Type B pancreatic cell (in vitro differentiated cells): ENCODE measurements around the gene BACH2. TPM values are rescaled to one million over a fixed set of nuclear protein-coding genes. Genes with fewer than 3 reads are reported as not detected.

ENCODE experiments used
- DNase-seq: peaks from one replicate; pipeline ENCODE4 v3.0.0; 2021; ENCODE audit warnings: mixed read lengths; ENCODE audit not compliant: unreplicated experiment; ENCODE audit errors: extremely low spot score
- H3K27ac Mint-ChIP-seq: 2 replicates; pipeline ENCODE4 v1.8.0; 2021; ENCODE audit warnings: mild to moderate bottlenecking, mixed read lengths
- H3K27me3 Mint-ChIP-seq: 2 replicates; pipeline ENCODE4 v1.8.0; 2021; ENCODE audit warnings: mixed read lengths
- H3K36me3 Mint-ChIP-seq: 2 replicates; pipeline ENCODE4 v1.8.0; 2021; ENCODE audit warnings: mixed read lengths
- H3K4me1 Mint-ChIP-seq: one replicate; pipeline ENCODE4 v1.8.0; 2021; ENCODE audit warnings: mixed read lengths; ENCODE audit not compliant: unreplicated experiment
- H3K4me3 Mint-ChIP-seq: 2 replicates; pipeline ENCODE4 v1.8.0; 2021; ENCODE audit warnings: mild to moderate bottlenecking, mixed read lengths
- H3K9me3 Mint-ChIP-seq: 2 replicates; pipeline ENCODE4 v1.8.0; 2021; ENCODE audit warnings: mixed read lengths
- total RNA-seq: library from RNA; stranded (reverse); gene quantifications from 2 replicates; pipeline ENCODE4 v1.2.1, GENCODE V29; 2021; ENCODE audit warnings: low replicate concordance
- TF ChIP-seq, protein P1 (sequence below): fragments of 200-600 bp; sonication (generic); conservative IDR thresholded peaks from 2 replicates; pipeline ENCODE4 v1.5.0; 2021; ENCODE audit warnings: antibody characterized with exemption, mild to moderate bottlenecking

Gene BACH2
- total RNA-seq, 1 donor from 2014 or later, result 33.5 TPM

DNA sequence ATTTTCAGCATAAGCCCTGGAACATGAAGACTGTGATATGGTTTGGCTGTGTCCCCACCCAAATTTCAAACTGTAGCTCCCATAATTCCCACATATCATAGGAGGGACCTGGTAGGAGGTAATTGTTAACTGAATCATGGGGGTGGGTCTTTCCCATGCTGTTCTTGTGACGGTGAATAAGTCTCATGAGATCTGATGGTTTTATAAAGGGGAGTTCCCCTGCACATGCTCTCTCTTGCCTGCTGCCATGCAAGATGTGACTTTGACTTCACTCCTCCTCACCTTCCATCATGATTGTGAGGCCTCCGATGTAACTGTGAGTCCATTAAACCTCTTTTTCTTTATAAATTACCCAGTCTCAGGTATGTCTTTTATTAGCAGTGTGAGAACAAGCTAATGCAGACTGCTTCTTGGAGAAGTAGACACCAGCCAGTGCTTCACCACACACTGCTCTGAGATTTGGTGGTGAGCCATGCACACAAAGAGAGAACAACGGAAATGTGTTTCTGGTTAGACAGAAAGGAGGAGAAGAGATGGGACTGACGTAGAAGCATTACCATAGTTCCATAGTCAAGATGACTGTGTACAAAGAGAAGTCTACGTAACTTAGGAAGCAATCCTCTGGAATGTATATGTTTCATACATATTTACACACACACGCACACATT lies 97.8 kb downstream of the BACH2 start:
- no peak overlapping the region for H3K4me3 Mint-ChIP-seq
- no peak for DNase-seq
- H3K9me3 Mint-ChIP-seq, result peaks cover 8% of the 10 kb centered on the region
- peaks cover 19% of the 10 kb centered on the region for H3K36me3 Mint-ChIP-seq
- TF ChIP-seq, protein P1, sequence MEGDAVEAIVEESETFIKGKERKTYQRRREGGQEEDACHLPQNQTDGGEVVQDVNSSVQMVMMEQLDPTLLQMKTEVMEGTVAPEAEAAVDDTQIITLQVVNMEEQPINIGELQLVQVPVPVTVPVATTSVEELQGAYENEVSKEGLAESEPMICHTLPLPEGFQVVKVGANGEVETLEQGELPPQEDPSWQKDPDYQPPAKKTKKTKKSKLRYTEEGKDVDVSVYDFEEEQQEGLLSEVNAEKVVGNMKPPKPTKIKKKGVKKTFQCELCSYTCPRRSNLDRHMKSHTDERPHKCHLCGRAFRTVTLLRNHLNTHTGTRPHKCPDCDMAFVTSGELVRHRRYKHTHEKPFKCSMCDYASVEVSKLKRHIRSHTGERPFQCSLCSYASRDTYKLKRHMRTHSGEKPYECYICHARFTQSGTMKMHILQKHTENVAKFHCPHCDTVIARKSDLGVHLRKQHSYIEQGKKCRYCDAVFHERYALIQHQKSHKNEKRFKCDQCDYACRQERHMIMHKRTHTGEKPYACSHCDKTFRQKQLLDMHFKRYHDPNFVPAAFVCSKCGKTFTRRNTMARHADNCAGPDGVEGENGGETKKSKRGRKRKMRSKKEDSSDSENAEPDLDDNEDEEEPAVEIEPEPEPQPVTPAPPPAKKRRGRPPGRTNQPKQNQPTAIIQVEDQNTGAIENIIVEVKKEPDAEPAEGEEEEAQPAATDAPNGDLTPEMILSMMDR, result no peak
- peaks cover 17% of the 10 kb centered on the region for H3K4me1 Mint-ChIP-seq
- no peak overlapping the region for H3K27ac Mint-ChIP-seq
- no peaks in the 10 kb centered on the region for H3K27me3 Mint-ChIP-seq

DNA sequence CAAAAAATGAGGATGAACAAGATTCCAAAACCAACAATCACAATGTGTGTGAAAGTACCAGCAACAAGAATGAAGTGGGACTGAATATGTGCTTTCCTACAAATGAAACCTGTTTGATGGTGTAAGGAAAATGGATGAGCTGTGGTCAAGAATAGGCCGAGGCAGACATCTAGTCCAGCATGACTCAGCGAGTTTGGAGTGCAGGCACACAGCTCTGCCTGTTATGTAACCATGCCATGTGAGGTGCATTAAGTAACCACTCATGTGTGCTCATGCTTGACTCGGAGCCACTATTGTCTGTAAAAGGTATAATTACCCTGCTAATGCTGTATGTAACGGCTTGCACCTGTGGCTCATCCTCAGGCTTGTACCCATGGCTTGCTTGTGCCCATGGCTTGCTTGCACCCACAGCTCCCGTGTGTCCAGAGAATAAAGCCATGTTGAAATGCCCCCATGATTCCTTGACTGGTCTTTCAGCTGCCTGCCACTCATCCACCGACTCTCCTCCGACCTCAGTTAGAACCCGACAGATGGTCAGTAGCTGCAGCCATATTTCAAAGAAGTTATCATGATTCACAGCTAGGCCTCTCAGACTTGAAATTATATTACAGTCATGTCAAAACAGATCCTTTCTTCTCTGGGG lies 98.7 kb downstream of the BACH2 start:
- no peak for DNase-seq
- Mint-ChIP-seq H3K4me3 (no peak overlapping the region), H3K9me3 (peaks cover 8% of the 10 kb centered on the region), H3K27me3 (no peaks in the 10 kb centered on the region), H3K4me1 (peaks cover 22% of the 10 kb centered on the region), H3K36me3 (peaks cover 18% of the 10 kb centered on the region), H3K27ac (no peak overlapping the region)
- TF ChIP-seq, protein P1, result no peak

DNA sequence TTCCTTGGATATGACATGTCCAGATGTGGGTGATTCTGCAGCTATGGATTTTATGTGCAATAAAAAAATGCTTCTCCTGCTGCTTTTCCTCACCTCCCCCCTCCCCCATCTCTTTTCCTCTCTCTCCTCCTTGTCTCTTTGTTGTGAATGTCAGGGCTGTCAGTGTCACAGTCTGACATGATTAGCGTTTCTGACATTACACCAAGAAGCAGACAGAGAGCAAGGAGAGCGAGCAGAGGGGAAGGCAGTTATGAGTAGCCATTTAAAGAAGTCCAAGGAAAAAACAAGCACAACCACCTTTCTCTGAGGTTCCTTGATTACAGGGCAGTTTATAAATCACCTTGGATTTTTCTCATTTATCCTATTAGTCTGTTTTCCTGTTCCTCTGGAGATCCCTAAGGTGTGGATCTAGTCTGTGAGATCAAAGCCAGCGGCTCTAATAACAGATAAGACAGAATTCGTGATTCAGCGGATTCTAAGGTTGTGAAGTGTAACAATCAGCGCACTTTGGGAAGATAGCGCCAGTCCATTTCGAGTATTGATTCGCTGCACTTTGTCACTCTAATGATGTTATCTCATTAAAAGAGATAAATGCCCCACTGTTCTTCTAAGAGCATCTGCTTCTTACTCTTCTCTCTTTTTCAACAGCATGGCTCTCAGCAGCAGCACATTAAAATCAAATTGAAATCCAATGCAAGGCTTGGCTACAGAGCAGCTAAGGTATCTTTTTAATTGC lies 101.4 kb downstream of the BACH2 start:
- Mint-ChIP-seq H3K4me1 (peaks cover 22% of the 10 kb centered on the region), H3K4me3 (peak overlapping the region; percentile 35), H3K27me3 (no peaks in the 10 kb centered on the region), H3K27ac (no peak overlapping the region), H3K9me3 (peaks cover 8% of the 10 kb centered on the region), H3K36me3 (peaks cover 18% of the 10 kb centered on the region)
- DNase-seq, result no peak
- TF ChIP-seq, protein P1, result no peak

DNA sequence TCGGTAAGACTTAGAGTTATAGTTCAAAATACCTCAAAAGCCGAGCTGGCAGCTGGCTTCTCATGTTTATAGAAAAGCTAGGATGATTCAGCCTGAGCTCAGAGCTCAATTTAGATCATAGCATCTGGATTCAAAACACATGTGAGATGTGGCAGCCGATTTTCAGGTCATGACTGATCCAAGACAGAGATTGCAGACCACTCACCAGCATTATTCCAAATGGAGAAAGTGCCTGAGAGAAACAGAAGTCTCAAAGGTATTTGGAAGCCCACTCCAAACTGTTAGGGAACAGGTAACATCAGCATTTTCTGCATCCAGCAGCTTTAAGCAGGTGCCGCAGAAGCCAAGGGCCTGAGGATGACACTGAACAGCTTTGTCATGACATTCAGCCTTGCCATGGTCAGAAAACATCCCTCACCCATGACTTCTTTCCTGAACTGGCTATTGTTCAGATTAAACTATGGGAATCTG lies 102.2 kb downstream of the BACH2 start:
- no peak overlapping the region for H3K4me3 Mint-ChIP-seq
- peaks cover 14% of the 10 kb centered on the region for H3K36me3 Mint-ChIP-seq
- peaks cover 22% of the 10 kb centered on the region for H3K4me1 Mint-ChIP-seq
- TF ChIP-seq, protein P1, result no peak
- H3K9me3 Mint-ChIP-seq, result peaks cover 6% of the 10 kb centered on the region
- no peak overlapping the region for H3K27ac Mint-ChIP-seq
- DNase-seq, result no peak
- no peaks in the 10 kb centered on the region for H3K27me3 Mint-ChIP-seq

DNA sequence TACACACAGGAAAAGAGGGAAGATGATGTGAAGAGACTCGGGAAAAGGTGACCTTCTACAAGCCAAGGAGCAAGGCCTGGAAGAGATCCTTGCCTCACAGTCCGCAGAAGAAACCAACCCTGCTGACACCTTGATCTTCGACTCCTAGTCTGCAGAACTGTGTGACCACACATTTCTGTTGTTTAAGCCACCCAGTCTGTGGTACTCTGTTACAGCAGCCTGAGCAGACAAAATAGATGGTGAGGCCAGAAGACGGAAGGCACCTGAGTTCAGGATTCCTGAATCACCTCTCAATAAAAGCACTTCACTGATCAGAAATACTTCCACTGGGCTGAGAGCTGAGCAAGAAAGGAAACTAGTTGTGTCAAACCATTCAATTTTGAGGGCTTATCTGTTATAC lies 103.3 kb downstream of the BACH2 start:
- Mint-ChIP-seq H3K27ac (no peak overlapping the region), H3K36me3 (peaks cover 11% of the 10 kb centered on the region), H3K9me3 (peaks cover 2% of the 10 kb centered on the region), H3K4me1 (peaks cover 22% of the 10 kb centered on the region), H3K27me3 (no peaks in the 10 kb centered on the region), H3K4me3 (no peak overlapping the region)
- TF ChIP-seq, protein P1, result no peak
- DNase-seq, result no peak
